DND-41 (cell line): Measurements from ENCODE around the gene SP100.

Experiments
- ATAC-seq: fragments of 200-7000 bp; cut with Tn5 transposase; 3 replicates; pipeline ENCODE4 v1.9.1; 2021; ENCODE audit warnings: low read depth; ENCODE audit not compliant: insufficient read depth
- DNase-seq: peaks from one replicate; pipeline ENCODE4 v3.0.0-alpha.2; 2020
- H2AFZ ChIP-seq: 2 replicates; pipeline ENCODE4 v1.6.0; 2012; ENCODE audit warnings: low read depth, low read length
- H3K27ac ChIP-seq: 2 replicates; pipeline ENCODE4 v1.5.1; 2012; ENCODE audit warnings: low read length, inconsistent platforms
- H3K27me3 ChIP-seq: fragments of 200-600 bp; sonication (generic); 2 replicates; pipeline ENCODE4 v1.6.0; 2012; ENCODE audit warnings: low read length, mild to moderate bottlenecking, inconsistent platforms; ENCODE audit not compliant: insufficient read depth, poor library complexity
- H3K36me3 ChIP-seq: 2 replicates; pipeline ENCODE4 v1.5.1; 2012; ENCODE audit warnings: low read length, inconsistent platforms; ENCODE audit not compliant: insufficient read depth
- H3K4me1 ChIP-seq: 2 replicates; pipeline ENCODE4 v1.5.1; 2012; ENCODE audit warnings: mild to moderate bottlenecking, low read length; ENCODE audit not compliant: insufficient read depth
- H3K4me2 ChIP-seq: 2 replicates; pipeline ENCODE4 v1.6.0; 2012; ENCODE audit warnings: mild to moderate bottlenecking, moderate library complexity, low read length, inconsistent platforms; ENCODE audit not compliant: insufficient read depth
- H3K4me3 ChIP-seq, 2 experiments: fragments of 200-600 bp in 1 of 2; shearing (Covaris generic) in 1 of 2; 2 replicates each; pipeline ENCODE4 v1.5.1; 2012 to 2016; ENCODE audit warnings: inconsistent platforms in 2 of 2, low read length in 2 of 2, mild to moderate bottlenecking in 2 of 2, low read depth in 1 of 2, moderate library complexity in 1 of 2
- H3K79me2 ChIP-seq: 2 replicates; pipeline ENCODE4 v1.6.0; 2012; ENCODE audit warnings: low read length, inconsistent platforms; ENCODE audit not compliant: insufficient read depth
- H3K9ac ChIP-seq: 2 replicates; pipeline ENCODE4 v1.6.0; 2012; ENCODE audit warnings: low read depth, mild to moderate bottlenecking, inconsistent platforms, low read length, moderate library complexity
- H3K9me3 ChIP-seq: 2 replicates; pipeline ENCODE4 v1.5.1; 2012; ENCODE audit warnings: low read length, moderate library complexity, mild to moderate bottlenecking, inconsistent platforms; ENCODE audit not compliant: insufficient read depth, severe bottlenecking
- H4K20me1 ChIP-seq: 2 replicates; pipeline ENCODE4 v1.6.0; 2012; ENCODE audit warnings: low read length; ENCODE audit not compliant: insufficient read depth
- EZH2 ChIP-seq: IDR thresholded peaks from 3 replicates; pipeline ENCODE4 v1.6.1; 2012; ENCODE audit warnings: borderline replicate concordance, low read depth, mild to moderate bottlenecking, moderate library complexity, low read length, inconsistent platforms; ENCODE audit not compliant: severe bottlenecking
- TF ChIP-seq, protein P1 (sequence below): IDR thresholded peaks from 2 replicates; pipeline ENCODE4 v1.5.1; 2012; ENCODE audit warnings: borderline replicate concordance, low read length, moderate library complexity, mild to moderate bottlenecking; ENCODE audit not compliant: poor library complexity, severe bottlenecking; ENCODE audit errors: extremely low read depth

Gene SP100

DNA sequence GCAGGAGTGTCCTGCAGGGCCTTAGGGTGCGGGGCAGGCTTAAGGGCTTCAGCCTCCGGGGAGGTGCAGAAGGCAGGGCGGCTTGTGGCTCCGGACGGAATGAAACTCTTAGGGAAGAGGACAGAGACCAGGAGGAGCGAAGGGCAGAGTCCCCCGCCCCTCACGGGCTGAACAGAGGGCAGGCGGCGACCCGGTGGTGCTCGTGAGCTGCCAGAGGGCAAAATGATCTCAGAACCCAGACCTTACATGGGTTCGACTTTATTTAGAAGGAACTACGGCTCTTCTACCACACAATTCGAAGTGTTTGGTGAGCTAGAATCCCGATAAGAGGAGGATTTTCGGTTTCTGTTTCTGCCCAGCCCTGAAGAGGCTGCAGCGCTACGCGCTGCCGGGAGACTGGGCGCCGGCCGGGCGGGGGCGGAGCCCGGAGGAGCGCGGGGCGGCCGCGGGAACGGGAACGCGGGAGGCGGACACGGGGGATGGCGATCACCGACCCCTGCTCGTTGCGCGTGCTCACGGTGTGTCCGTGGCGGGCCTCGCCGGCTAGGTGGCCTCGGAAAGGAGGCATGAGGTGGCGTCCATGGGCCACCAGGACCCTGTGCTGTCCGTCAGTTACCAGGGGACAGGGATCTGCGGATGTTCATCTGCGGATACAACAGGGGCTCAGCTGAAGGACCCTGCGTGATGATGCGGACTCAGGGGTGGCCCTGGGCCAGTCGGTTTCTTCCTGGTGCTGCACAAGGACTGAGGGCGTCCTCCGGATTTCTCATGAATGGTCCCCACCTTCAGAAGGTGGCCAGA, 4.2 kb upstream of the SP100 start:
- no peak for TF ChIP-seq EZH2
- peak; percentile 70 for DNase-seq
- peak overlapping the region; percentile 78 for H3K27ac ChIP-seq

DNA sequence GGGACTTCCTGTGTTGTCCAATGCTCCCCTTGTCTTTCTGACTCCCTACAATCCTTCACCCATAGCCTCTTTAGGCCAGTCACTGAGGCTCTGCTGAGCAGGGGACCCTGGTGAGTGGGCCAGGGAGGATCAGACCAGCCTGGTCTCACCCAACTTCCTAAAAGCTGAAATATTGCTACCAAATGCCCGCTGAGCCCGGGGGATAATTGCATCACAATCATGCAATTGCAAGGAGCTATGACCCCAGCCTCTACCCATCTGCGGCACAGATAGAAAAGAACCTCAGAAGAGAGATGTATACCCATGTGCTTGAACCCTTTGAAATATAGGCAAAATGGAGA, 3.7 kb upstream of the SP100 start:
- Histone ChIP-seq H3K27ac (peak overlapping the region; percentile 78), H3K4me3 (peak overlapping the region; percentile 43 to 61; a peak in 3 of 4 replicates), H2AFZ (peak overlapping the region; percentile 83), H3K9ac (peak overlapping the region; percentile 66), H4K20me1 (no peaks in the 10 kb centered on the region), H3K4me1 (peaks cover 42% of the 10 kb centered on the region), H3K9me3 (no peaks in the 10 kb centered on the region), H3K79me2 (peaks cover 18% of the 10 kb centered on the region), H3K36me3 (no peaks in the 10 kb centered on the region), H3K4me2 (peak overlapping the region; percentile 79), H3K27me3 (no peaks in the 10 kb centered on the region)
- ATAC-seq (no peak), DNase-seq (no peak)
- TF ChIP-seq, protein P1, sequence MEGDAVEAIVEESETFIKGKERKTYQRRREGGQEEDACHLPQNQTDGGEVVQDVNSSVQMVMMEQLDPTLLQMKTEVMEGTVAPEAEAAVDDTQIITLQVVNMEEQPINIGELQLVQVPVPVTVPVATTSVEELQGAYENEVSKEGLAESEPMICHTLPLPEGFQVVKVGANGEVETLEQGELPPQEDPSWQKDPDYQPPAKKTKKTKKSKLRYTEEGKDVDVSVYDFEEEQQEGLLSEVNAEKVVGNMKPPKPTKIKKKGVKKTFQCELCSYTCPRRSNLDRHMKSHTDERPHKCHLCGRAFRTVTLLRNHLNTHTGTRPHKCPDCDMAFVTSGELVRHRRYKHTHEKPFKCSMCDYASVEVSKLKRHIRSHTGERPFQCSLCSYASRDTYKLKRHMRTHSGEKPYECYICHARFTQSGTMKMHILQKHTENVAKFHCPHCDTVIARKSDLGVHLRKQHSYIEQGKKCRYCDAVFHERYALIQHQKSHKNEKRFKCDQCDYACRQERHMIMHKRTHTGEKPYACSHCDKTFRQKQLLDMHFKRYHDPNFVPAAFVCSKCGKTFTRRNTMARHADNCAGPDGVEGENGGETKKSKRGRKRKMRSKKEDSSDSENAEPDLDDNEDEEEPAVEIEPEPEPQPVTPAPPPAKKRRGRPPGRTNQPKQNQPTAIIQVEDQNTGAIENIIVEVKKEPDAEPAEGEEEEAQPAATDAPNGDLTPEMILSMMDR = no peak
- TF ChIP-seq EZH2 = no peak

More for the DNA sequence above, 4.2 kb upstream of the SP100 start:
- Histone ChIP-seq H3K4me2 (peak overlapping the region; percentile 79), H3K27me3 (no peaks in the 10 kb centered on the region), H2AFZ (peak overlapping the region; percentile 83), H3K4me3 (peak overlapping the region; percentile 43 to 61; a peak in 3 of 4 replicates), H3K4me1 (peaks cover 36% of the 10 kb centered on the region), H3K9ac (peak overlapping the region; percentile 66), H3K9me3 (no peaks in the 10 kb centered on the region), H3K79me2 (peaks cover 12% of the 10 kb centered on the region), H4K20me1 (no peaks in the 10 kb centered on the region), H3K36me3 (no peaks in the 10 kb centered on the region)
- peak; percentile 75 for ATAC-seq

DNA sequence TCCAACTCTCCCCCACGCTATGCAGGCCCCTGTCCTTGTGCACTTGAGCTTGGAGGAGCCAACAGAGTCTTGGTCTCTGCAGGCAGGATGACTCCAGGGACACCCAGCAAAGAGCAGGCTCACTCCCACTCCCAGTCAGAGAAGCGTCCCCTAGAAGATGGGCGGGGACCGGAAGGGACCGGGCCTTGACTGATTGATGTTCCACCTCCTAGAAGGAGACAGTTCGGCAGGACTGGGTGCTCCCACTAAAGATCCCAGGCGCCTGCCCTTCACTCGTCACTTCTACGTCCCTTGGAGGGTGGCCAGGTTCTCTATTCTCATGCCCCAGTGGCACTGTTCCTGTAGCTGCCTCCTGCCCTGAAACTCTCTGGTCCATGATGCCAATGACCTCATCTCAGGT, 3.2 kb upstream of the SP100 start:
- Histone ChIP-seq H3K4me2 (peak overlapping the region; percentile 79), H4K20me1 (no peaks in the 10 kb centered on the region), H3K9ac (peak overlapping the region; percentile 66; the same call in 1 of the 2 replicates), H3K27ac (peak overlapping the region; percentile 78), H2AFZ (peak overlapping the region; percentile 83; the same call in 1 of the 2 replicates), H3K27me3 (no peaks in the 10 kb centered on the region), H3K9me3 (no peaks in the 10 kb centered on the region), H3K79me2 (peaks cover 23% of the 10 kb centered on the region), H3K4me1 (peaks cover 47% of the 10 kb centered on the region), H3K4me3 (no peak overlapping the region), H3K36me3 (no peaks in the 10 kb centered on the region)
- DNase-seq (no peak), ATAC-seq (no peak)
- TF ChIP-seq, protein P1 = no peak
- TF ChIP-seq EZH2 = no peak

DNA sequence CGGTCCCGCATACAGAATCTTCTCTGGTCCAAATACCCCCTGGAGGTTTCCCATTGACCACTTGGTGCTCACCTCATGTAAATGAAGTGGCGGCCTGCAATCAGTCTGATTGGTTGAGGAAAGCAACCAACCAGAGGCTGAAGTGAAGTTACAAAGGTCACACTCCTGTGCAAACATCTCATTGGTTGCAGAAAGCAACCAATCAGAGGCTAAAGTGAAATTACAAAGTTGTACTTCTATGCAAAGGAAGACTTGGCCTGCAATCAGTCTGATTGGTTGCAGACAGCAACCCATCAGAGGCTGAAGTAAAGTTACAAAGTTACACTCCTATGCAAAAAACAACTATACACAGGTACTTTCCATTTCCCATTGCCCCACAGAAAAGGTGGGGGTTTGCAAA, 2.5 kb upstream of the SP100 start:
- ATAC-seq = no peak
- no peaks in the 10 kb centered on the region for H3K9me3 ChIP-seq
- no peaks in the 10 kb centered on the region for H3K36me3 ChIP-seq
- no peak overlapping the region for H2AFZ ChIP-seq
- peaks cover 29% of the 10 kb centered on the region for H3K79me2 ChIP-seq
- no peaks in the 10 kb centered on the region for H3K27me3 ChIP-seq
- H3K27ac ChIP-seq = no peak overlapping the region
- no peak overlapping the region for H3K4me3 ChIP-seq
- peaks cover 53% of the 10 kb centered on the region for H3K4me1 ChIP-seq
- H4K20me1 ChIP-seq = no peaks in the 10 kb centered on the region
- H3K9ac ChIP-seq = no peak overlapping the region
- no peak overlapping the region for H3K4me2 ChIP-seq
- TF ChIP-seq, protein P1 = no peak
- no peak for TF ChIP-seq EZH2
- DNase-seq = no peak
